ENCODE results near the gene HIVEP2.

The HIVEP2 gene

DNA sequence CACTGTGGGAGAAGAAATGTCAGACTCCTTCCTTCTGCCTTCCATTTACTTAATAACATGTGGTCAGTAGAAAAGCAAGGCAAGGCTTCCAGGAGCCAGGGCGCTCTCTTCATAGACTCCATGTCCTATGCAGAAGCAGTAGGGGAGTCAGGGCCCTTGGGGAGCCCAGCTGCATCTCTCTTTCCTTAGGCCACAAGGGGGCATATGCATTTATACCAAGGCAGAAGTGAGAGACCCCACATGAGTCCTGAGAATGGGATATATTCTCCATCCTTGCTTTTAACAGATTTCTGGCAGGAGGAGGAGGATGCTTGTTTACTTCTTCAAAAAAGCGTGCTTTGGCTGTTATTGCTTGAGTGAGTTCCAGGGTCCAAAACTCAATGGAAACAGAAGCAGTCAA, 198.5 kb downstream of the HIVEP2 start:
- H3K4me1 Mint-ChIP-seq, result peaks cover 9% of the 10 kb centered on the region
- no peak for ATAC-seq
- no peak overlapping the region for H3K4me3 Mint-ChIP-seq
- no peak overlapping the region for H3K27ac Mint-ChIP-seq
- H3K27me3 Mint-ChIP-seq, result no peaks in the 10 kb centered on the region
- H3K9me3 Mint-ChIP-seq, result no peaks in the 10 kb centered on the region
- H3K36me3 Mint-ChIP-seq, result no peaks in the 10 kb centered on the region

DNA sequence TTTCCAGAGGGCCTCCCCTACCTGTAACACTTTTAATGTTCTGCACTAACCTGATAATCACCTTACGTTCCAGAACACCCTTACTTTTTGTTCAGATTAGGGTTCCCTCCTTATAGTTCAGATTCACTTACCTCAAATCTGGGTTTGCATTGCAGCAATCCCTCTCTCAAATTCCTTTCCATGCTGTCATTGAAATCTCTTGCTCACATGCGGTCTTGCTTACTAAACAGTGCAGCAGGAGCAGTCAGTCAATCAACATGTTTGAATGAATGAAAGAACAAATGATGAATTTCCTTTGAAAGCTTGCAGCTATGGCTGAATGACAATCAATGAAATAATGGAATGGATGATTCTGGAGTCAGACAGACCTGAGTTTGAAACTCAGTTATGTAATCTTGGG, 200.1 kb downstream of the HIVEP2 start:
- Mint-ChIP-seq H3K27ac (no peak overlapping the region), H3K36me3 (no peaks in the 10 kb centered on the region), H3K4me3 (no peak overlapping the region), H3K9me3 (no peaks in the 10 kb centered on the region), H3K4me1 (peaks cover 9% of the 10 kb centered on the region), H3K27me3 (no peaks in the 10 kb centered on the region)
- ATAC-seq, result no peak

DNA sequence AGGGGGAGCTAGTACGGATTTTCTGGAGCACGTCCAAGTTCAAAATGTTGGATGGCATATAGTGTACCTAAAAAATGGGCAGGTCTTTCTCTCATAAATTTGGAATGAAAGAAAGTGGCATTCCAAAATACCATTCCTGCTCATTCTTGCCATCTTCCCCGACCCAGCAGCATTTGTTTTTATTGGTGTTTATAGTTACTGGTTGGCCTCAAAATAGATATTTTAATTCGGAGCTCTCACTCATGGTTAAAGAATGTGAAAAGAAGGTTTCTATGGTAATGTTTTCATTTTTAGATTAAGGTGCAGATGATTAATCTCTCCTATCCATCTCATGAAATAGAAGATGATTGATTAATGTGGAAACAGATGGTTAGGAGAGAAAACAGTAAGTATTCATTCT, 204.5 kb downstream of the HIVEP2 start:
- H3K9me3 Mint-ChIP-seq, result no peaks in the 10 kb centered on the region

DNA sequence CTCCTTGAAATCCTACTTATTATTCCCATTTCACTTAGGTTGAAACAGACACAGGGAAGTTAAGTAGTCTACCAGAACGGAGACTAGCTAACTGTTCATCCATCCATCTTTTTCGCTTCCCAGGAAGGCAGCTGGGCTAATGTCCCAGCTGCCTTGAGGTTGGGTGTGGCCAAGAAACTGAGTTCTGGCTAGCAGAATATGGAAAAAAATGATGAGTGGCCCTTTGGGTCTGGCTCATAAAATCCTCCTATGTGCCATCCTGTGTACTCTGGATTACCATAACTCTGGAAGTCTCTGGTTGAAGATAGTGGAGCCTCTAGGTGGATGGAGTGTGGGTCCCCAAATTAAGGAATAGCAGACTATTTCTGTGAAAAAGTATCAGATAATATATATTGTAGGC, 206.2 kb downstream of the HIVEP2 start:
- ATAC-seq, result no peak
- Mint-ChIP-seq H3K27ac (no peak overlapping the region), H3K9me3 (no peaks in the 10 kb centered on the region), H3K27me3 (no peaks in the 10 kb centered on the region), H3K4me1 (no peaks in the 10 kb centered on the region), H3K4me3 (no peak overlapping the region), H3K36me3 (no peaks in the 10 kb centered on the region)

More for the DNA sequence above, 204.5 kb downstream of the HIVEP2 start:
- no peak for ATAC-seq
- H3K27ac Mint-ChIP-seq, result no peak overlapping the region
- H3K36me3 Mint-ChIP-seq, result no peaks in the 10 kb centered on the region
- no peaks in the 10 kb centered on the region for H3K4me1 Mint-ChIP-seq
- H3K27me3 Mint-ChIP-seq, result no peaks in the 10 kb centered on the region
- H3K4me3 Mint-ChIP-seq, result no peak overlapping the region

DNA sequence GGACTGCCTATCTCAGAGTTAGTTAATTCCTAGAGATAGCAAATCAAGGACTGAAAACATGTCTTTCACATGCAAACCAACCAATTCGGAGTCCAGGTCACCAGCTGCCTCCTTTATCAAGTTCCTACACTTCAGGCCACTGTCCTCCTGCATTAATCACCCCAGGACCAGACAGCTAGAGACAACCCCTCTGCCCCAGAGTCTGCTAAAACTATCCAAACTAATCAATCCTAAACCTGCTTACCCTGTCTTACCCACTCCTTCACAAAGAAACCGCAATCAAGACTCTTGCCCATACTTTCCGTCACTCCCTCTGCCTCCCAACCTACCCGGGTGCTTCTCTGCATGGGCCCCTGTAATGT, 207.0 kb downstream of the HIVEP2 start:
- Mint-ChIP-seq H3K27ac (no peak overlapping the region), H3K4me1 (no peaks in the 10 kb centered on the region), H3K4me3 (no peak overlapping the region), H3K27me3 (no peaks in the 10 kb centered on the region), H3K9me3 (peaks cover 3% of the 10 kb centered on the region), H3K36me3 (no peaks in the 10 kb centered on the region)
- no peak for ATAC-seq

DNA sequence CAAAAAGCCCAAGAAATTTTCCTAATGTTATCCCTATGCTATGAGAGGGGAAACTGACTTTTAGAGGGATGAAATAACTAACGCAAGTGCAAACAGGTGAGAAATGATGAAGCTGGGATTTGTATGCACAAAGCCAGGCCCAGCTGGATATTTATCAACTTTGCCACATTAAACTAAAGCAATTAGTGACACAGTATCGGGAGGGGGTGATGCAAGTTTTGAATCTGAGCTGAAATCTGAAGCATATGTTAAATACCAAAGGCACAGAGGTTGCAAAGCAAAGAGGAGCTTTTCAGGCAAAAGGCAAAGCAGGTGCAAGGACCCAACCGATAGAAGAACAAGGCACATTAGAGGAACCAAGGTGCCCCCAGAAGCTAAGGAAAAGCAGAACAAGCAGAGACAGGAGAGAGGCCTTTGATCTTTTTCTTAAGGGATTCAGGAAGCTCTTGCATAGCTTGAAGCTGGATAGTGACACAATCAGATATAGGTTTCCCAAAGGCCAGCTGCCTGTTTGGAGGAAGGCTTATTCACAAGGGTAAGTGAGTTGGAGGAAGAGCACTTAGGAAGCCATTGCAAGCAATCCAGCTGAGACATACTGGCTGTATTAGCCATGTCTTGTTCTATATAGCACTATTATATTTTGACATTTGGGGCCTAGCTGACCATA, 207.5 kb downstream of the HIVEP2 start:
- Mint-ChIP-seq H3K4me3 (no peak overlapping the region), H3K9me3 (peaks cover 3% of the 10 kb centered on the region), H3K27me3 (no peaks in the 10 kb centered on the region), H3K27ac (no peak overlapping the region), H3K36me3 (no peaks in the 10 kb centered on the region), H3K4me1 (no peaks in the 10 kb centered on the region)
- no peak for ATAC-seq

DNA sequence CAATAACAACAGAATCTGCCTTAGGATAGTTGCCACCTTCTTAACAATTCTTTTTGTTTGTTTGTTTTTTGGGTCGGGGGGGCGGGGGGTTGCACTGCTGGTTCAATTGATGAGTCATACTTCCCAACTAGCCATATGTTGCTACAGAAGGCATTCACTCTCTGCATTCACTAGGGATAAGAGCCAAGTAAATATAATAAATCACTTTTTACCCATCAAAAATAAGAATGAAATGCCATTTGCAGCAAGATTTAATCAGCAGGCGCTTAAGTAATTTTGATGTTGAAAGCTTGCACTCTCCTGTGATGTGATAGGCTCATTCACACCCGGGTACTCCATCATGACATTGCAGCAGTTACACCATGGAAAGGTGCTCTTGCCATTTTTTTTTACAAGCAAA, 209.8 kb downstream of the HIVEP2 start:
- Mint-ChIP-seq H3K27ac (no peak overlapping the region), H3K36me3 (no peaks in the 10 kb centered on the region), H3K9me3 (peaks cover 3% of the 10 kb centered on the region), H3K4me1 (no peaks in the 10 kb centered on the region), H3K27me3 (no peaks in the 10 kb centered on the region), H3K4me3 (no peak overlapping the region)
- ATAC-seq, result no peak

DNA sequence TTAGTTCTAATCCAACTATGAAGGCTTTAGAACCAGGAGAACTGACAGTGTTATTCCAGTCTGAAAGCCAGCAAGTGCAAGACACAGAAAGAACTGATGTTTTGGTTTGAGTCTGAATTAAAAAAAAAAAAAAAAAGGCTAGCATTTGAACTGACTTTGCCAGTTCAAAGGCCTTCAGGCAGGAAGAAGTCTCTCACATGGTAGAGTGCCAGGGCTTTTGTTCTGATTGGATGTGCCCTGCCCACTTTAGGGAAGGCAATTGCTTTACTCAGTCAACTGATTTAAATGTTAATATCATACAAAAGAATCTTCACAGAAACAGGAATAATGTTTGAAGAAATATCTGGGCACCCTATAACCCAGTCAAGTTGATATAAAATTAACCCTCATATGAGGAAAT, 212.2 kb downstream of the HIVEP2 start:
- Mint-ChIP-seq H3K9me3 (peaks cover 3% of the 10 kb centered on the region), H3K4me3 (no peak overlapping the region), H3K27ac (no peak overlapping the region), H3K4me1 (peaks cover 18% of the 10 kb centered on the region), H3K36me3 (no peaks in the 10 kb centered on the region), H3K27me3 (no peaks in the 10 kb centered on the region)
- no peak for ATAC-seq

DNA sequence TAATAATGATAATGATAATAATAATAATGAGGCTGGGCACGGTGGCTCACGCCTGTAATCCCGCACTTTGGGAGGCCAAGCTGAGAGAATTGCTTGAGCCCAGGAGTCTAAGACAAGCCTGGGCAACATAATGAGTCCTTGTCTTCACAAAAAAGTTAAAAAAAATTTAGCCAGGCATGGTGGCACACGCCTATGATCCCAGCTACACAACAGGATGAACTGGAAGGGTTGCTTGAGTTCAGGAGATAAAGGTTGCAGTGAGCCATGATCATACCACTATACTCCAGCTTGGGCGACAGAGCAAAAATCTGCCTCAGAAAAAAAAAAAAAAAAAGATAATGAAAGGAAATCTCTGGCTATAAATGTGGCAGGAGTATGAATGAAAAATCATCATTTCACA, 213.4 kb downstream of the HIVEP2 start:
- Mint-ChIP-seq H3K9me3 (peaks cover 3% of the 10 kb centered on the region), H3K4me3 (no peak overlapping the region)

DNA sequence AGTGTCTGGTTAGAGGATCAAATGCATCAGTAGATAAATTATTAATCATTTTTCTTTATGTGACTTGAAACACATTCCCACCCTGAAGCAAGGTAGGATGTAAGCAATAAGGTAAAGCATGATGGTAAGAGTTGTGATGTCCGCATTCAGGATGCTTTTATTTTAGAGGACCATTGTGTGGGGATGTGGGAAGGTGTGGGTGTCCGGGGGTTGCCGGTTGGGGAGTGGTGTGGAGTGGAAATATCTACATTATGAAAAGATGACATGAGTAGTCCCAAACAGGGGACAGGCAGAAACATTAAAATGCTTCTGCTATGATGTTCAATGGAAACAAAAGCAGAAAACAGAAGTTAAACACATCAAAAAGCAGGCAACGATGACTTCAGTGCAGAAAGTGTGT, 215.4 kb downstream of the HIVEP2 start:
- Mint-ChIP-seq H3K27ac (no peak overlapping the region), H3K27me3 (no peaks in the 10 kb centered on the region), H3K4me3 (no peak overlapping the region), H3K9me3 (peaks cover 3% of the 10 kb centered on the region), H3K36me3 (no peaks in the 10 kb centered on the region), H3K4me1 (peaks cover 23% of the 10 kb centered on the region)
- no peak for ATAC-seq

More for the DNA sequence above, 213.4 kb downstream of the HIVEP2 start:
- H3K27ac Mint-ChIP-seq, result no peak overlapping the region
- no peak for ATAC-seq
- H3K4me1 Mint-ChIP-seq, result peaks cover 18% of the 10 kb centered on the region
- H3K27me3 Mint-ChIP-seq, result no peaks in the 10 kb centered on the region
- H3K36me3 Mint-ChIP-seq, result no peaks in the 10 kb centered on the region

DNA sequence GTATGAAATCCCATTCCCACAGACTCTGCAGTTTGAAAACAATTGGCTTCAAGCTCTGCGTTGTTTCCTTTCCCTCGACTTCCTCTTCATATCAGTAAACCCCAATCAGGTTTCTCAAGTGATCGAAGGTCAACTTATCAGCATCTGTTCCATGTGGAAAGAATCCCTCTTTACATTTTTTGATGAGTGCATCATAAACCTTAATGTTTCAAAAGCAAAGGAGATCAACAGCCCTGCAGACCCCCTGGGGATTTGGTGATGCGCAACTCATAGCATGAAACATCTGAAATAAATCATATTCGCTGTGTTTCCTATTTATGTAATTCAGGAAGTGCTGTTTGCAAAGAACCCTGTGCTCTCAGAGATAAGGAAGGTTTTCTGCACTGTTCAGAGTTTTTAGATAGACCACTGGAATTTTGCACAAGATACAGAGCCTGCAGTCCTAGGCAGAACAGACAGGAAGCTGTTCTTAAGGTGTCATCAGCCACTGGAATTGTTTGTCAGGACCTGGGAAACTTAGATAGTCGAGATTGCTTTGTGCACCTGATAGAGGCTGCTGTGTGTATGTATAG, 216.0 kb downstream of the HIVEP2 start:
- Mint-ChIP-seq H3K9me3 (peaks cover 3% of the 10 kb centered on the region), H3K36me3 (no peaks in the 10 kb centered on the region), H3K4me3 (peak overlapping the region; percentile 38), H3K4me1 (peaks cover 23% of the 10 kb centered on the region), H3K27ac (no peak overlapping the region), H3K27me3 (no peaks in the 10 kb centered on the region)
- ATAC-seq, result peak; percentile 51

DNA sequence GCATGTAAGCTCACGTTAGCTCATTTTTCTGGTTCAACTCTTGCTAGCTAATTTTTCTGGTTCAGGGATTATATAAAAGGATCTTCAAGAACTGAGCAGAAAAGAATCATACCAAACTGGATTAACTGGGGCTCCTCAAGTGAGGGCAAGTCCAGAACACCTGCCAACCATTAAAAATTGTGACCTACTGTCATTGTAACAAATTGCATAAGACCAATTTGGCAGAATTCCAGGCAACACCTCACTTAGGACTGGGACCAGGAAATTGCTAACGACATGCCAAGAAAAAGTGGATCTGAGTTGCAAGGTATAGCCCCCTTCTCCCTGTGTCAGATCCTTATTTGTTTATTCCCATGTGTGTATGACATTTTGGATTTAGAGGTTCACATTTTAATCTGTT, 216.6 kb downstream of the HIVEP2 start:
- peaks cover 23% of the 10 kb centered on the region for H3K4me1 Mint-ChIP-seq
- H3K27me3 Mint-ChIP-seq, result no peaks in the 10 kb centered on the region
- ATAC-seq, result no peak
- H3K9me3 Mint-ChIP-seq, result peaks cover under 1% of the 10 kb centered on the region
- H3K4me3 Mint-ChIP-seq, result no peak overlapping the region
- H3K27ac Mint-ChIP-seq, result no peak overlapping the region
- no peaks in the 10 kb centered on the region for H3K36me3 Mint-ChIP-seq

DNA sequence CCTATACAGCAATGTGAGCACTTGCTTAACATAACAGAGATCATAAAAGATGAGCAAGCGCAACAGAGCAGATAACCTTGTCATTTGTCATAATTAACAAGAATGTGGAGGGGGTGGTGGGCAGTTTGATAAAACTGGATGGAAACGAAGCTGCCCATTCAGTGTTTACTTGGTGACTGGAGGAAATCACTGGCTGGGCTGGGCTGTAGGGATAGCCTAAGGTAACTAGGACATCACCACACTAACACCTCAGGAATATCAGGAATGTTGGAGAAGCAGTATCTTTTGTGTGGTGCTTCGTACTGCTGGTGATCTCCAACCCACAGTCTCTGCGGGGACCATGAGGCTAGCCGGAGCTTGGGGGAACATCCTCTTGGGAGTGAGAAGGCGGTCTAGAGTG, 218.4 kb downstream of the HIVEP2 start:
- Mint-ChIP-seq H3K27ac (no peak overlapping the region), H3K9me3 (no peaks in the 10 kb centered on the region), H3K27me3 (no peaks in the 10 kb centered on the region), H3K4me1 (peaks cover 26% of the 10 kb centered on the region), H3K4me3 (no peak overlapping the region), H3K36me3 (no peaks in the 10 kb centered on the region)
- no peak for ATAC-seq

DNA sequence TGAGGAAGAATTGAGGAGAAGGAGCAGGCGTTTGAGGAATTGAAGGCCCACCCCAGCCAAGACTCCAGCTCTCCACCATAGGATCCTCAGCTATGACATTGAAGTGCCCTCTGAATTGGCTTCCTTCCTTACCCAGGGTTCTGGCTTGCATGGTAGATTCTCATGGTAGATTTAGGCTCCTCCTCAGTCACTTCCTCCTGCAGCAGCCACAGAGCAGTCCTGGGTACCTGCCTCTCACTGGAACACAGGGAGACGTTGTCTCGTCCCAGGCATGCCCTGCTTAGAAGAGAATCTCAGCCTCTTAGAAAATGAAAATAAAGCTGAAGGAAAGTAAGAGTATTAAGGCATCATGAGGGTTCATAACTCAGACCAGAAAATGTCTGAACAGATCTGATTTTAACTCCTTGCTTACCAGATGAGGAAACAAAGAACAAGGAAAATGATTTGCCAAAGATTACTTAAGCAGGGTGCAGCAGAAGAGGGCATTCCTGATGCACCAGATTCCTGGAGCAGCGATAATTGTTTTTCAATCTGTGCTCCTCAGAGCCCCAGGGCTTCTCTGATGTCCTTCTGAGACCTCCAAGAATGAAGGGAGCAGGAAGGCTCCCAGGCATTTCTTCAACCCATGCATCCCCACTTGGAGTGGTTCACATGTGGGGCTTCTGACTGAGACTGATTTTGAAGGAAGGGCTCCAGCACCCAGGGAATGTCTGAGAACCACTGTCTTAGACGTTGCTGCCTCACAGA, 219.8 kb downstream of the HIVEP2 start:
- no peaks in the 10 kb centered on the region for H3K36me3 Mint-ChIP-seq
- no peaks in the 10 kb centered on the region for H3K27me3 Mint-ChIP-seq
- ATAC-seq, result no peak
- H3K4me1 Mint-ChIP-seq, result peaks cover 34% of the 10 kb centered on the region
- no peak overlapping the region for H3K4me3 Mint-ChIP-seq
- H3K9me3 Mint-ChIP-seq, result no peaks in the 10 kb centered on the region
- H3K27ac Mint-ChIP-seq, result no peak overlapping the region

DNA sequence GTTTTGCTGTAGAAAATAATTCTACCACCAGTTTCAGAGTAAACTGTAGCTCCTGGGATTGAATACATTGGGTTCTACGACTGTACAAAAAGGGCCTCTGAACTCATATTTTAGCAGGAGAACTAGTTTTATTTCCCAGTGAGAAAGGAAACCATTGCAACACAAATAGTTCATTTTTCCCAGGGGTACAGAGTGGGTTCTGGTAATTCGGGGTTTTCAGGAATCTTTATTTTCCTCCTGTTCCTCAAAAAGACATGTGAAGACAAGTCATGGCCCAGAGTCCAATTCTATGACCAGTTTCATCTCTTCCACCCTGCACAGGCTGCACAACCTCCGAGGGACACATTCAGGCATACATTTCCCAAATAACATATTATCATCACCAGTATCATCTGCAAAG, 222.1 kb downstream of the HIVEP2 start:
- no peak overlapping the region for H3K4me3 Mint-ChIP-seq
- no peak for ATAC-seq
- no peak overlapping the region for H3K27ac Mint-ChIP-seq
- no peaks in the 10 kb centered on the region for H3K27me3 Mint-ChIP-seq
- peaks cover 16% of the 10 kb centered on the region for H3K4me1 Mint-ChIP-seq
- H3K9me3 Mint-ChIP-seq, result peaks cover 10% of the 10 kb centered on the region
- H3K36me3 Mint-ChIP-seq, result peaks cover 13% of the 10 kb centered on the region

DNA sequence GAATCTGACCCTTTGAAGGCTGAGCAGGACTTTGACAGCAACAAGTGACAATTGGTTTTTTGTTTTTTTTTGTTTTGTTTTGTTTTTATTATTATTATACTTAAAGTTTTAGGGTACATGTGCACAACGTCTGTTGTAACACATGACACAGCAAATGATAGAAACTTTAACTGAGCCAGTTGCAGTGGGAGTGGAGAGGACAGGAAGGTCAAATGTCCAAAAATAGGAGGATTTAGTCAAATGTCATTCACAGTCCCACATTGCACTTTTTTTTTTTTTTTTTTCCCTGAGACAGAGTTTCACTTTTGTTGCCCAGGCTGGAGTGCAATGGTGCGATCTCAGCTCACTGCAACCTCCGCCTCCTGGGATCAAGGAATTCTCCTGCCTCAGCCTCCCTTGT, 223.0 kb downstream of the HIVEP2 start:
- peaks cover 13% of the 10 kb centered on the region for H3K36me3 Mint-ChIP-seq
- no peak overlapping the region for H3K4me3 Mint-ChIP-seq
- H3K4me1 Mint-ChIP-seq, result peaks cover 16% of the 10 kb centered on the region
- H3K27me3 Mint-ChIP-seq, result no peaks in the 10 kb centered on the region
- no peak for ATAC-seq
- no peak overlapping the region for H3K27ac Mint-ChIP-seq
- H3K9me3 Mint-ChIP-seq, result peaks cover 12% of the 10 kb centered on the region

All from stimulated activated memory B cell treated with anti-CD40 and anti-IgM and Interleukin-4, amounts not matched to agents 10 μg/mL and 1 μg/mL and 100 μg/mL, for 72 hours (primary cell).